Coronary artery (tissue), 2 donors: Measurements from ENCODE around the gene GPAT3.

Experiments
- DNase-seq: peaks from one replicate; pipeline ENCODE4 v3.0.0-alpha.2; 2017; ENCODE audit warnings: low spot score
- H3K27ac ChIP-seq, 2 donors: fragments of 200-600 bp; sonication (generic); one replicate each; pipeline ENCODE4 v1.5.1; 2016 to 2019
- H3K4me3 ChIP-seq: fragments of 200-600 bp; sonication (generic); 2 replicates; pipeline ENCODE4 v1.5.1; 2016; ENCODE audit warnings: mild to moderate bottlenecking, moderate library complexity
- CTCF ChIP-seq: fragments of 200-600 bp; sonication (generic); IDR thresholded peaks from one replicate; pipeline ENCODE4 v1.5.1; 2019; ENCODE audit warnings: antibody characterized with exemption

GPAT3 gene

GRCh38 chr4:83581411-83582288 is 45.7 kb downstream of the GPAT3 start:
- no peak overlapping the region for H3K27ac ChIP-seq

GRCh38 chr4:83582289-83582785 is 46.4 kb downstream of the GPAT3 start:
- DNase-seq = no peak
- Histone ChIP-seq H3K4me3 (no peak overlapping the region), H3K27ac (no peak overlapping the region)
- no peak for TF ChIP-seq CTCF

More at GRCh38 chr4:83581411-83582288, 45.7 kb downstream of the GPAT3 start:
- TF ChIP-seq CTCF = no peak
- DNase-seq = no peak
- no peak overlapping the region for H3K4me3 ChIP-seq

- Histone ChIP-seq H3K4me3 (no peak overlapping the region), H3K27ac (no peak overlapping the region)
- no peak for TF ChIP-seq CTCF
- no peak for DNase-seq
These were observed 50.1 kb downstream of the GPAT3 start for GRCh38 chr4:83585982-83586508.

- Histone ChIP-seq H3K27ac (no peak overlapping the region), H3K4me3 (no peak overlapping the region)
- no peak for TF ChIP-seq CTCF
- DNase-seq = no peak
These were observed 53.4 kb downstream of the GPAT3 start for GRCh38 chr4:83589279-83589678.

- H3K4me3 ChIP-seq = no peak overlapping the region
- DNase-seq = no peak
- H3K27ac ChIP-seq = no peak overlapping the region
- no peak for TF ChIP-seq CTCF
These were observed 55.1 kb downstream of the GPAT3 start for GRCh38 chr4:83591056-83591455.

- Histone ChIP-seq H3K4me3 (no peak overlapping the region), H3K27ac (no peak overlapping the region)
- TF ChIP-seq CTCF = no peak
- no peak for DNase-seq
These were observed 55.8 kb downstream of the GPAT3 start for GRCh38 chr4:83591730-83592129.

GRCh38 chr4:83599183-83599582 is 63.3 kb downstream of the GPAT3 start:
- no peak overlapping the region for H3K4me3 ChIP-seq
- no peak overlapping the region for H3K27ac ChIP-seq
- no peak for TF ChIP-seq CTCF
- no peak for DNase-seq
